ENCODE data around the gene ATG9B. TPM values are rescaled to one million over a fixed set of nuclear protein-coding genes. Genes with fewer than 3 reads are reported as not detected.
A peak's percentile ranks its signal among the peaks of the same experiment; 100 is the strongest.

Gene ATG9B, protein sequence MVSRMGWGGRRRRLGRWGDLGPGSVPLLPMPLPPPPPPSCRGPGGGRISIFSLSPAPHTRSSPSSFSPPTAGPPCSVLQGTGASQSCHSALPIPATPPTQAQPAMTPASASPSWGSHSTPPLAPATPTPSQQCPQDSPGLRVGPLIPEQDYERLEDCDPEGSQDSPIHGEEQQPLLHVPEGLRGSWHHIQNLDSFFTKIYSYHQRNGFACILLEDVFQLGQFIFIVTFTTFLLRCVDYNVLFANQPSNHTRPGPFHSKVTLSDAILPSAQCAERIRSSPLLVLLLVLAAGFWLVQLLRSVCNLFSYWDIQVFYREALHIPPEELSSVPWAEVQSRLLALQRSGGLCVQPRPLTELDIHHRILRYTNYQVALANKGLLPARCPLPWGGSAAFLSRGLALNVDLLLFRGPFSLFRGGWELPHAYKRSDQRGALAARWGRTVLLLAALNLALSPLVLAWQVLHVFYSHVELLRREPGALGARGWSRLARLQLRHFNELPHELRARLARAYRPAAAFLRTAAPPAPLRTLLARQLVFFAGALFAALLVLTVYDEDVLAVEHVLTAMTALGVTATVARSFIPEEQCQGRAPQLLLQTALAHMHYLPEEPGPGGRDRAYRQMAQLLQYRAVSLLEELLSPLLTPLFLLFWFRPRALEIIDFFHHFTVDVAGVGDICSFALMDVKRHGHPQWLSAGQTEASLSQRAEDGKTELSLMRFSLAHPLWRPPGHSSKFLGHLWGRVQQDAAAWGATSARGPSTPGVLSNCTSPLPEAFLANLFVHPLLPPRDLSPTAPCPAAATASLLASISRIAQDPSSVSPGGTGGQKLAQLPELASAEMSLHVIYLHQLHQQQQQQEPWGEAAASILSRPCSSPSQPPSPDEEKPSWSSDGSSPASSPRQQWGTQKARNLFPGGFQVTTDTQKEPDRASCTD
- not detected in 2 replicates for total RNA-seq (2016; rRNA removed; fragmentation: Illumina TruSeq; extraction: Trizol)
- total RNA-seq (2016; cell fraction: cytosol; rRNA removed; fragmentation: Illumina TruSeq; extraction: Trizol; ENCODE audit: low read depth) = 0.18 TPM in 1 of 2 replicates, not detected in the other
- total RNA-seq (2016; cell fraction: insoluble cytoplasmic fraction; rRNA removed; fragmentation: Illumina TruSeq; extraction: Trizol) = 0.04 TPM in 1 of 2 replicates, not detected in the other
- total RNA-seq (2016; cell fraction: membrane; rRNA removed; fragmentation: Illumina TruSeq; extraction: Trizol) = not detected in 2 replicates
- total RNA-seq (2016; cell fraction: nucleus; rRNA removed; fragmentation: Illumina TruSeq; extraction: Trizol) = 0.13 TPM in 1 of 2 replicates, not detected in the other
- polyA plus RNA-seq (2011; rRNA removed) = 0.24 and 0.39 TPM in 2 replicates
- polyA plus RNA-seq (2011; cell fraction: cytosol; rRNA removed) = 0.13 and 0.15 TPM in 2 replicates
- 2.9 and 3.2 TPM in 2 replicates for polyA plus RNA-seq (2011; cell fraction: nucleus; rRNA removed)
- polyA plus RNA-seq (2012) = 0.51 and 0.72 TPM in 2 replicates
- polyA plus RNA-seq (2016; cell fraction: cytosol; fragmentation: Illumina TruSeq; extraction: Trizol; ENCODE audit: low read depth) = not detected in 2 replicates
- not detected in 2 replicates for polyA plus RNA-seq (2016; cell fraction: insoluble cytoplasmic fraction; fragmentation: Illumina TruSeq; extraction: Trizol; ENCODE audit: low read depth)
- polyA plus RNA-seq (2016; cell fraction: membrane; fragmentation: Illumina TruSeq; extraction: Trizol; ENCODE audit: low read depth) = not detected in 2 replicates
- 0.12 and 0.88 TPM in 2 replicates for polyA plus RNA-seq (2016; cell fraction: nucleus; fragmentation: Illumina TruSeq; extraction: Trizol; ENCODE audit: insufficient read depth, low read depth)
- polyA minus RNA-seq (2011; rRNA and poly(A)+ RNA removed; ENCODE audit: low replicate concordance) = 0.08 TPM in 1 of 2 replicates, not detected in the other
- not detected in 2 replicates for polyA minus RNA-seq (2011; cell fraction: cytosol; rRNA and poly(A)+ RNA removed)
- 0.25 and 0.26 TPM in 2 replicates for polyA minus RNA-seq (2011; cell fraction: nucleus; rRNA and poly(A)+ RNA removed)
- percentile 13 among the genes with signal in this experiment for Bru-seq, nascent RNA
- percentile 8 among the genes with signal in this experiment for BruChase-seq, experiment 1, labeled RNA remaining after a 6-hour chase
- percentile 7 among the genes with signal in this experiment for BruChase-seq, experiment 2, labeled RNA remaining after a 2-hour chase
- long read RNA-seq, experiment 1, partial matches to known transcripts = 0 of 1 reads
- long read RNA-seq, experiment 1, other reads (novel, unspliced or antisense) = 1 of 1 reads
- long read RNA-seq, experiment 2, partial matches to known transcripts = 0 of 1 reads
- long read RNA-seq, experiment 2, other reads (novel, unspliced or antisense) = 0 of 1 reads

DNA sequence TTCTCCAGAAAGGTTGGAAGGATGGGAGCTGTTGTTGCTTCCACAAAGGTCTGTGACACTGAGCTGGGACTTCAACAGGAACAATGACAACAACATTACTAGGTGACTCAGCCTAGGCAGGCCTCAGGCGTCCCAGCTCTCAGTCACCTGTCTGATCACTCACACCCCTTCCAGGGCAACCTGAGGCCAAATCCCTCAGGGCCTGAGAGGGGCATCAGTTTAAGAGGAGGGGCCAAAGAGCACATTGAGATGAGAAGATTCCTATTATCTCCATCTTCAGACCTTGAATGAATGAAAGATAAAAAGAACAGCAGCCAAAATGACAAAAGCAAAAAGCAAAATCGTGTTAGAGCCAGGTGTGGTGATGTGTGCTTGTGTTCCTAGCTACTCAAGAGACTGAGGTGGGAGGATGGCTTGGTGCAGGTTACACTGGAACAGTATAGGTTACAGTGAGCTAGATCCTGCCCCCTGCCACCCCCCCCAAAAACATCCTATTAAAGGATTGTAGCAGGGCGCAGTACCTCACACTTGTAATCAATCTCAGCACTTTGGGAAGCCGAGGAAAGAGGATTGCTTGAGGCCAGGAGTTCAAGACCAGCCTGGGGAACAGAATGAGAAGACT, at the start of gene ATG9B:
TSS of gene ATG9B (minus strand) at position 60 of the 622 bp plus-strand sequence. CDS start 71 bp downstream, outside the sequence.
- ATAC-seq (no peak), DNase-seq (ENCODE audit: low spot score) (no peak), FAIRE-seq (no peak)
- TF ChIP-seq, protein P1, sequence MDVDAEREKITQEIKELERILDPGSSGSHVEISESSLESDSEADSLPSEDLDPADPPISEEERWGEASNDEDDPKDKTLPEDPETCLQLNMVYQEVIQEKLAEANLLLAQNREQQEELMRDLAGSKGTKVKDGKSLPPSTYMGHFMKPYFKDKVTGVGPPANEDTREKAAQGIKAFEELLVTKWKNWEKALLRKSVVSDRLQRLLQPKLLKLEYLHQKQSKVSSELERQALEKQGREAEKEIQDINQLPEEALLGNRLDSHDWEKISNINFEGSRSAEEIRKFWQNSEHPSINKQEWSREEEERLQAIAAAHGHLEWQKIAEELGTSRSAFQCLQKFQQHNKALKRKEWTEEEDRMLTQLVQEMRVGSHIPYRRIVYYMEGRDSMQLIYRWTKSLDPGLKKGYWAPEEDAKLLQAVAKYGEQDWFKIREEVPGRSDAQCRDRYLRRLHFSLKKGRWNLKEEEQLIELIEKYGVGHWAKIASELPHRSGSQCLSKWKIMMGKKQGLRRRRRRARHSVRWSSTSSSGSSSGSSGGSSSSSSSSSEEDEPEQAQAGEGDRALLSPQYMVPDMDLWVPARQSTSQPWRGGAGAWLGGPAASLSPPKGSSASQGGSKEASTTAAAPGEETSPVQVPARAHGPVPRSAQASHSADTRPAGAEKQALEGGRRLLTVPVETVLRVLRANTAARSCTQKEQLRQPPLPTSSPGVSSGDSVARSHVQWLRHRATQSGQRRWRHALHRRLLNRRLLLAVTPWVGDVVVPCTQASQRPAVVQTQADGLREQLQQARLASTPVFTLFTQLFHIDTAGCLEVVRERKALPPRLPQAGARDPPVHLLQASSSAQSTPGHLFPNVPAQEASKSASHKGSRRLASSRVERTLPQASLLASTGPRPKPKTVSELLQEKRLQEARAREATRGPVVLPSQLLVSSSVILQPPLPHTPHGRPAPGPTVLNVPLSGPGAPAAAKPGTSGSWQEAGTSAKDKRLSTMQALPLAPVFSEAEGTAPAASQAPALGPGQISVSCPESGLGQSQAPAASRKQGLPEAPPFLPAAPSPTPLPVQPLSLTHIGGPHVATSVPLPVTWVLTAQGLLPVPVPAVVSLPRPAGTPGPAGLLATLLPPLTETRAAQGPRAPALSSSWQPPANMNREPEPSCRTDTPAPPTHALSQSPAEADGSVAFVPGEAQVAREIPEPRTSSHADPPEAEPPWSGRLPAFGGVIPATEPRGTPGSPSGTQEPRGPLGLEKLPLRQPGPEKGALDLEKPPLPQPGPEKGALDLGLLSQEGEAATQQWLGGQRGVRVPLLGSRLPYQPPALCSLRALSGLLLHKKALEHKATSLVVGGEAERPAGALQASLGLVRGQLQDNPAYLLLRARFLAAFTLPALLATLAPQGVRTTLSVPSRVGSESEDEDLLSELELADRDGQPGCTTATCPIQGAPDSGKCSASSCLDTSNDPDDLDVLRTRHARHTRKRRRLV (CRISPR knock-in tag; IDR thresholded peaks at IDR 0.05) = no peak
- TF ChIP-seq FOSL2 (CRISPR knock-in tag; IDR thresholded peaks at IDR 0.05) = peak; percentile 34; the same call in 1 of the 2 replicates
- ChIA-PET CTCF (ENCODE audit: low intra/inter-chr PET ratio, low total read pairs) (no interaction called here), POLR2A (interaction anchor here (0.7 kb wide), 1 partner anchor 14 kb away, joined by 3 read pairs; no protein-coding TSS in a partner anchor)
- no peaks in the 10 kb centered on the region for H3K36me3 ChIP-seq (replicated peaks in 1 of 2; ENCODE audit: control insufficient read depth in 1 of 2, insufficient read depth in 2 of 2, low read length in 2 of 2)
- BruUV-seq (replicated peaks) = no TSS peak
- H2AFZ ChIP-seq (ENCODE audit: low read length) = no peak within 1 kb of the TSS
- no peaks in the 10 kb centered on the region for H4K20me1 ChIP-seq (ENCODE audit: insufficient read depth, low read length)
- intact Hi-C loops (cut with micrococcal nuclease; ENCODE audit: unreplicated experiment) (loop anchor here (10.0 kb wide), 1 partner anchor 1410 kb away; no protein-coding TSS in a partner anchor), in situ Hi-C loops (cut with HindIII; ENCODE audit: extremely low pct_ligation_motif_present, low pct_unique_long_range_greater_than_20kb) (no loop called here)
- H3K27me3 ChIP-seq (ENCODE audit: control insufficient read depth in 1 of 2, insufficient read depth in 2 of 2, low read length in 2 of 2) = peaks cover 13 to 63% of the 10 kb centered on the region in 2 experiments
- no peaks in the 10 kb centered on the region for H3K9me3 ChIP-seq (ENCODE audit: low read length)
- 9% methylated on average over 4 of the region's 4 CpGs for WGBS (ENCODE audit: low lambda C conversion rate)
- no peaks in the 10 kb centered on the region for H3K79me2 ChIP-seq (ENCODE audit: insufficient read depth, low read length)
- H3K4me2 ChIP-seq (ENCODE audit: low read depth, low read length) = no peak within 1 kb of the TSS
- no peak within 1 kb of the TSS for H3K27ac ChIP-seq (ENCODE audit: extremely low read length, insufficient read depth, low read length)
- H3K4me1 ChIP-seq (ENCODE audit: insufficient read depth, low read length) = peaks cover 46% of the 10 kb centered on the region
- H3K4me3 ChIP-seq (replicated peaks in 1 of 3; ENCODE audit: insufficient read depth in 1 of 3, low read depth in 2 of 3, low read length in 3 of 3) = no peak within 1 kb of the TSS
- no peak within 1 kb of the TSS for H3K9ac ChIP-seq (ENCODE audit: insufficient read depth, low read depth, low read length)
